NCI-H446 (cell line): ENCODE results near the gene DGKZ.
A peak's percentile ranks its signal among the peaks of the same experiment; 100 is the strongest.

Source experiments
- DNase-seq, 2 experiments: peaks; one replicate each; lab custom pipeline; 2025; lab: John Stamatoyannopoulos, UW

The DGKZ gene

GRCh38 chr11:46326813-46327416 lies 20.3 kb upstream of the DGKZ start:
- DNase-seq = no peak

GRCh38 chr11:46327829-46328228 lies 19.4 kb upstream of the DGKZ start:
- no peak for DNase-seq

GRCh38 chr11:46330154-46330553 lies 17.1 kb upstream of the DGKZ start:
- no peak for DNase-seq

GRCh38 chr11:46330563-46331281 lies 16.5 kb upstream of the DGKZ start:
- no peak for DNase-seq

- no peak for DNase-seq
Observed at GRCh38 chr11:46331282-46331984, 15.8 kb upstream of the DGKZ start.

- DNase-seq = no peak
Observed at GRCh38 chr11:46332093-46332567, 15.1 kb upstream of the DGKZ start.

GRCh38 chr11:46332568-46333393 lies 14.5 kb upstream of the DGKZ start:
- no peak for DNase-seq

- no peak for DNase-seq
Observed at GRCh38 chr11:46333394-46333947, 13.8 kb upstream of the DGKZ start.

GRCh38 chr11:46334211-46334610 lies 13.1 kb upstream of the DGKZ start:
- DNase-seq = no peak

GRCh38 chr11:46335271-46335670 lies 12.0 kb upstream of the DGKZ start:
- DNase-seq = no peak

- DNase-seq = peak in 1 of 2 experiments; percentile 24
Observed at GRCh38 chr11:46335890-46336562, 11.2 kb upstream of the DGKZ start.

GRCh38 chr11:46336563-46337180 lies 10.6 kb upstream of the DGKZ start:
- DNase-seq = no peak

GRCh38 chr11:46337626-46338345 lies 9.5 kb upstream of the DGKZ start:
- DNase-seq = no peak

GRCh38 chr11:46338636-46338987 lies 8.7 kb upstream of the DGKZ start:
- DNase-seq = no peak

GRCh38 chr11:46338988-46339666 lies 8.1 kb upstream of the DGKZ start:
- peak in 1 of 2 experiments; percentile 38 for DNase-seq

GRCh38 chr11:46339816-46340215 lies 7.4 kb upstream of the DGKZ start:
- DNase-seq = no peak

- DNase-seq = no peak
Observed at GRCh38 chr11:46341454-46341853, 5.8 kb upstream of the DGKZ start.

GRCh38 chr11:46342239-46342638 lies 5.0 kb upstream of the DGKZ start:
- no peak for DNase-seq

GRCh38 chr11:46343520-46343919 lies 3.7 kb upstream of the DGKZ start:
- no peak for DNase-seq

- DNase-seq = no peak
Observed at GRCh38 chr11:46345131-46345597, 2.1 kb upstream of the DGKZ start.
